ENCODE data around the gene VPS37C. TPM values are rescaled to one million over a fixed set of nuclear protein-coding genes. Genes with fewer than 3 reads are reported as not detected.

The VPS37C gene
- total and polyA plus RNA-seq, 4 donors = 2.6 to 6.1 (median 5.1) TPM

DNA sequence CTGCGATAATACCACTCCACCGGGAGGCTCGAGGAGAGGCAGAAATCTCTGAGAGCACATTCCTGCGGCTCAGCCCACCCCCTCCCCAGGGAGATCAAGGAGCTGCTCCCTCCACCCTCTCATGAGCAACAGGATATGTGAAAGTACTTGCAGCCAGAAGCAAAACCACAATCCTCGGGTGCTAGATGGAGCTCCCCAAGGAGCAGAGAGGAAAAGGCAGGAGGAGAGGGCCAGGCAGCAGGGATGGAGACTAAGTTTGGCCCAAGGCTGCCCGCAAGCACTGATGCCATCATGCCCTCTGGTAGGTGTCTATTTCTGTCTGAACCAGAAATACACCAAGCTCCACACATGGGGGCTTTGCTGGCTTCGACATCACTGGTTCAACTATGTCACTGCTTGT is 22.3 kb downstream of the VPS37C start:
- no peak for DNase-seq (ENCODE audit: low spot score)
- Histone ChIP-seq H3K9ac (ENCODE audit: low read depth in 1 of 2, low read length in 2 of 2) (no peak overlapping the region), H3K9me3 (ENCODE audit: control insufficient read depth in 4 of 4, low read length in 3 of 4) (no peaks in the 10 kb centered on the region), H3K4me1 (ENCODE audit: control insufficient read depth in 4 of 4, insufficient read depth in 4 of 4, low read length in 3 of 4) (no peaks in the 10 kb centered on the region), H3K4me3 (ENCODE audit: low read depth in 1 of 3, low read length in 3 of 3) (no peak overlapping the region), H3K27me3 (ENCODE audit: control insufficient read depth in 4 of 4, insufficient read depth in 4 of 4, low read length in 3 of 4) (no peaks in the 10 kb centered on the region), H3K27ac (ENCODE audit: low read depth in 1 of 2, low read length in 2 of 2) (no peak overlapping the region), H3K36me3 (ENCODE audit: control insufficient read depth in 4 of 4, insufficient read depth in 3 of 4, low read depth in 1 of 4, low read length in 3 of 4) (peaks cover 0 to 8% (median 2%) of the 10 kb centered on the region in 4 donors)
- 77% methylated on average over 7 of the region's 7 CpGs for WGBS
- no peak for TF ChIP-seq RXRA (IDR thresholded peaks at IDR 0.05)
- TF ChIP-seq JUND (IDR thresholded peaks at IDR 0.05) = no peak
- no peak for TF ChIP-seq CTCF (IDR thresholded peaks at IDR 0.05; ENCODE audit: low read depth, low read length, missing input control)

DNA sequence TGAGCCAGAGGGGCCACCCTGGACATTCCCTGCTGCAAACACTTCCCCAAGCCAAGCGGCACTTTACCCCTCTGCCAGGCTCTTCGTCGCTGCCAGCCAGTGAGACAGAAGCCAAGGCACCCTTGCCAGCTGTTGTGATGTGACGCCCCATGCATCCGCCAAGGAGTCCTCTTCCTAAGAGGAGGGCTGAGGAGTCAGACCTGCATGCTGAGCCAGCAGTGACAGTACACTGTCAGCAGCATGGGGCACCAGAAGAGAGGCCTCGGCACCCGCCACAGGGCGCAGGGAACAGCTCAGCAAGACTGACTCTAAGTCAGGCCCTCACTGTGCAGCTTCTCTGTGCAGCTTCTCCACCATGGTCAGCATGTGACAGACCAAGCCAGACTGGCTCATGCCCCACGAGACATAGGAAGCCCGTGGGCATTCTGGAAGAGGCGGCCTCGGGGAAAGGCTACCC is 26.4 kb downstream of the VPS37C start:
- no peak overlapping the region for H3K27ac ChIP-seq (ENCODE audit: low read depth in 1 of 2, low read length in 2 of 2)
- no peak for DNase-seq (ENCODE audit: low spot score)
- H3K27me3 ChIP-seq (ENCODE audit: control insufficient read depth in 4 of 4, insufficient read depth in 4 of 4, low read length in 3 of 4) = no peaks in the 10 kb centered on the region
- H3K4me1 ChIP-seq (ENCODE audit: control insufficient read depth in 4 of 4, insufficient read depth in 4 of 4, low read length in 3 of 4) = peaks cover 0 to 4% (median 0%) of the 10 kb centered on the region in 4 donors
- H3K9me3 ChIP-seq (ENCODE audit: control insufficient read depth in 4 of 4, low read length in 3 of 4) = no peaks in the 10 kb centered on the region
- H3K36me3 ChIP-seq (ENCODE audit: control insufficient read depth in 4 of 4, insufficient read depth in 3 of 4, low read depth in 1 of 4, low read length in 3 of 4) = peaks cover 0 to 16% (median 7%) of the 10 kb centered on the region in 4 donors
- WGBS = 93% methylated on average over 12 of the region's 12 CpGs
- H3K4me3 ChIP-seq (ENCODE audit: low read depth in 1 of 3, low read length in 3 of 3) = no peak overlapping the region
- no peak overlapping the region for H3K9ac ChIP-seq (ENCODE audit: low read depth in 1 of 2, low read length in 2 of 2)
- TF ChIP-seq CTCF (IDR thresholded peaks at IDR 0.05; ENCODE audit: low read depth, low read length, missing input control) (no peak), RAD21 (IDR thresholded peaks at IDR 0.05) (no peak), NR2F2 (IDR thresholded peaks at IDR 0.05) (no peak)
- TF ChIP-seq, protein P1, sequence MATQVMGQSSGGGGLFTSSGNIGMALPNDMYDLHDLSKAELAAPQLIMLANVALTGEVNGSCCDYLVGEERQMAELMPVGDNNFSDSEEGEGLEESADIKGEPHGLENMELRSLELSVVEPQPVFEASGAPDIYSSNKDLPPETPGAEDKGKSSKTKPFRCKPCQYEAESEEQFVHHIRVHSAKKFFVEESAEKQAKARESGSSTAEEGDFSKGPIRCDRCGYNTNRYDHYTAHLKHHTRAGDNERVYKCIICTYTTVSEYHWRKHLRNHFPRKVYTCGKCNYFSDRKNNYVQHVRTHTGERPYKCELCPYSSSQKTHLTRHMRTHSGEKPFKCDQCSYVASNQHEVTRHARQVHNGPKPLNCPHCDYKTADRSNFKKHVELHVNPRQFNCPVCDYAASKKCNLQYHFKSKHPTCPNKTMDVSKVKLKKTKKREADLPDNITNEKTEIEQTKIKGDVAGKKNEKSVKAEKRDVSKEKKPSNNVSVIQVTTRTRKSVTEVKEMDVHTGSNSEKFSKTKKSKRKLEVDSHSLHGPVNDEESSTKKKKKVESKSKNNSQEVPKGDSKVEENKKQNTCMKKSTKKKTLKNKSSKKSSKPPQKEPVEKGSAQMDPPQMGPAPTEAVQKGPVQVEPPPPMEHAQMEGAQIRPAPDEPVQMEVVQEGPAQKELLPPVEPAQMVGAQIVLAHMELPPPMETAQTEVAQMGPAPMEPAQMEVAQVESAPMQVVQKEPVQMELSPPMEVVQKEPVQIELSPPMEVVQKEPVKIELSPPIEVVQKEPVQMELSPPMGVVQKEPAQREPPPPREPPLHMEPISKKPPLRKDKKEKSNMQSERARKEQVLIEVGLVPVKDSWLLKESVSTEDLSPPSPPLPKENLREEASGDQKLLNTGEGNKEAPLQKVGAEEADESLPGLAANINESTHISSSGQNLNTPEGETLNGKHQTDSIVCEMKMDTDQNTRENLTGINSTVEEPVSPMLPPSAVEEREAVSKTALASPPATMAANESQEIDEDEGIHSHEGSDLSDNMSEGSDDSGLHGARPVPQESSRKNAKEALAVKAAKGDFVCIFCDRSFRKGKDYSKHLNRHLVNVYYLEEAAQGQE (IDR thresholded peaks at IDR 0.05) = no peak

DNA sequence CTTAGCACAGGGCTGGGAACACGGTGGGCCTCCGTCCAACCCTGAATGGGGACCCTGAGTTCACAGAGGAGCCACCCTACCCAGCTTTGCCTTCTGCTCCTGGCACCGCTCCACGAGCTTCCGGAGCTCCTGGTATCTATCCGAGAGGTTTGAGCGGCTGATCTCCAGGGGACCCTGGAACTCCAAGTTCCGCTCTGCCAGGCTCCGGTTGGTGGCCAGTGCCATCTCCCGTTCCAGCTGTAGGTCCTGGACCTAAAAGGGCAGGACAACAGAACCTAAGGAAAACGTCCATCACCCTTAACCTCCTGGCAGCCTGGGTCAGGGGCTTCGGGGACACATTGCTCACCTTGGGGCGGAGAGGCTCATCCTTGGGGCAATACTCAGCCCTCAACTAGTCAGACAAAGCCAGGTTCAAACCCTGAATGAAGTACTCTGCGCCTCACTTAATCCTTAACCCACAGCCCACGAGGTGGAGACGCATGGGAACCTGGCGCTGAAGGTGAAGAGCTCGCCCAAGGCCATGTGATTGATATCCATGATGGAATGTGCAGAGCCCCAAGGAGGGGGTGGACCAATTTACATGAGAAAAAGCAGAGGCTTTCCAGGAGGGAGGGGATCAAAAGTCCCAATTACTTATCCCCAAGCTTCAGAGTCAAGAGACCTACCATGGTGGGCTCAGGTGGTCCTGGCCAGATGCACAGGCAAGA is 27.1 kb downstream of the VPS37C start:
- peaks cover 0 to 16% (median 7%) of the 10 kb centered on the region in 4 donors for H3K36me3 ChIP-seq (ENCODE audit: control insufficient read depth in 4 of 4, insufficient read depth in 3 of 4, low read depth in 1 of 4, low read length in 3 of 4)
- DNase-seq (ENCODE audit: low spot score) = no peak
- H3K9ac ChIP-seq (ENCODE audit: low read depth in 1 of 2, low read length in 2 of 2) = no peak overlapping the region
- no peaks in the 10 kb centered on the region for H3K9me3 ChIP-seq (ENCODE audit: control insufficient read depth in 4 of 4, low read length in 3 of 4)
- H3K4me3 ChIP-seq (ENCODE audit: low read depth in 1 of 3, low read length in 3 of 3) = no peak overlapping the region
- TF ChIP-seq, protein P2, sequence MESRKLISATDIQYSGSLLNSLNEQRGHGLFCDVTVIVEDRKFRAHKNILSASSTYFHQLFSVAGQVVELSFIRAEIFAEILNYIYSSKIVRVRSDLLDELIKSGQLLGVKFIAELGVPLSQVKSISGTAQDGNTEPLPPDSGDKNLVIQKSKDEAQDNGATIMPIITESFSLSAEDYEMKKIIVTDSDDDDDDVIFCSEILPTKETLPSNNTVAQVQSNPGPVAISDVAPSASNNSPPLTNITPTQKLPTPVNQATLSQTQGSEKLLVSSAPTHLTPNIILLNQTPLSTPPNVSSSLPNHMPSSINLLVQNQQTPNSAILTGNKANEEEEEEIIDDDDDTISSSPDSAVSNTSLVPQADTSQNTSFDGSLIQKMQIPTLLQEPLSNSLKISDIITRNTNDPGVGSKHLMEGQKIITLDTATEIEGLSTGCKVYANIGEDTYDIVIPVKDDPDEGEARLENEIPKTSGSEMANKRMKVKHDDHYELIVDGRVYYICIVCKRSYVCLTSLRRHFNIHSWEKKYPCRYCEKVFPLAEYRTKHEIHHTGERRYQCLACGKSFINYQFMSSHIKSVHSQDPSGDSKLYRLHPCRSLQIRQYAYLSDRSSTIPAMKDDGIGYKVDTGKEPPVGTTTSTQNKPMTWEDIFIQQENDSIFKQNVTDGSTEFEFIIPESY (IDR thresholded peaks at IDR 0.05) = no peak
- TF ChIP-seq CTCF (IDR thresholded peaks at IDR 0.05; ENCODE audit: low read depth, low read length, missing input control) (no peak), JUND (IDR thresholded peaks at IDR 0.05) (no peak), NR2F2 (IDR thresholded peaks at IDR 0.05) (no peak), FOXA1 (IDR thresholded peaks at IDR 0.05) (no peak), HNF4A (conservative IDR thresholded peaks at IDR 0.05) (no peak), RXRA (IDR thresholded peaks at IDR 0.05) (no peak), FOXA2 (IDR thresholded peaks at IDR 0.05) (no peak), RAD21 (IDR thresholded peaks at IDR 0.05) (no peak)
- 96% methylated on average over 18 of the region's 18 CpGs for WGBS
- H3K27me3 ChIP-seq (ENCODE audit: control insufficient read depth in 4 of 4, insufficient read depth in 4 of 4, low read length in 3 of 4) = no peaks in the 10 kb centered on the region
- peaks cover 0 to 4% (median 0%) of the 10 kb centered on the region in 4 donors for H3K4me1 ChIP-seq (ENCODE audit: control insufficient read depth in 4 of 4, insufficient read depth in 4 of 4, low read length in 3 of 4)
- no peak overlapping the region for H3K27ac ChIP-seq (ENCODE audit: low read depth in 1 of 2, low read length in 2 of 2)
